ENCODE data around the gene CTNNBL1.

The CTNNBL1 gene

GRCh38 chr20:37905671-37906613, 212.1 kb downstream of the CTNNBL1 start:
- DNase-seq, result no peak

- no peak for DNase-seq
Observed at GRCh38 chr20:37907330-37907676, 213.5 kb downstream of the CTNNBL1 start.

- no peak for DNase-seq
Observed at GRCh38 chr20:37907677-37908401, 214.0 kb downstream of the CTNNBL1 start.

- DNase-seq, result no peak
Observed at GRCh38 chr20:37911261-37911660, 217.4 kb downstream of the CTNNBL1 start.

GRCh38 chr20:37911838-37912281, 218.0 kb downstream of the CTNNBL1 start:
- DNase-seq, result no peak

- DNase-seq, result no peak
Observed at GRCh38 chr20:37912874-37913273, 219.0 kb downstream of the CTNNBL1 start.

GRCh38 chr20:37913567-37914366, 219.9 kb downstream of the CTNNBL1 start:
- no peak for DNase-seq

GRCh38 chr20:37914367-37914671, 220.5 kb downstream of the CTNNBL1 start:
- DNase-seq, result no peak

- no peak for DNase-seq
Observed at GRCh38 chr20:37914672-37915433, 221.0 kb downstream of the CTNNBL1 start.

- no peak for DNase-seq
Observed at GRCh38 chr20:37915434-37915787, 221.6 kb downstream of the CTNNBL1 start.

- no peak for DNase-seq
Observed at GRCh38 chr20:37915800-37916570, 222.2 kb downstream of the CTNNBL1 start.

GRCh38 chr20:37917461-37917860, 223.6 kb downstream of the CTNNBL1 start:
- no peak for DNase-seq

- DNase-seq, result no peak
Observed at GRCh38 chr20:37918035-37918434, 224.2 kb downstream of the CTNNBL1 start.

GRCh38 chr20:37919389-37920040, 225.7 kb downstream of the CTNNBL1 start:
- no peak for DNase-seq

- no peak for DNase-seq
Observed at GRCh38 chr20:37920270-37920669, 226.4 kb downstream of the CTNNBL1 start.

- DNase-seq, result no peak
Observed at GRCh38 chr20:37920679-37921322, 227.0 kb downstream of the CTNNBL1 start.

GRCh38 chr20:37921341-37921929, 227.6 kb downstream of the CTNNBL1 start:
- DNase-seq, result no peak

All from stimulated activated CD4-positive, alpha-beta T cell treated with anti-CD3 and anti-CD28 coated beads, Interleukin-4, amount 100 ng/mL, for 24 hours (primary cell).